GM10847 (cell line): Measurements from ENCODE around the gene KIF1C.

Experiments
- POLR2A ChIP-seq: IDR thresholded peaks from 2 replicates; pipeline ENCODE4 v1.6.1; 2011; ENCODE audit not compliant: insufficient read length; ENCODE audit errors: extremely low read depth

KIF1C gene

GRCh38 chr17:5044630-5045029 is 46.9 kb downstream of the KIF1C start:
- no peak for TF ChIP-seq POLR2A

GRCh38 chr17:5045496-5045895 is 47.7 kb downstream of the KIF1C start:
- TF ChIP-seq POLR2A = no peak

- TF ChIP-seq POLR2A = no peak
Observed at GRCh38 chr17:5047446-5047845, 49.7 kb downstream of the KIF1C start.

GRCh38 chr17:5049314-5049841 is 51.6 kb downstream of the KIF1C start:
- no peak for TF ChIP-seq POLR2A

GRCh38 chr17:5050278-5050677 is 52.5 kb downstream of the KIF1C start:
- TF ChIP-seq POLR2A = no peak

- TF ChIP-seq POLR2A = no peak
Observed at GRCh38 chr17:5055543-5055942, 57.8 kb downstream of the KIF1C start.

- no peak for TF ChIP-seq POLR2A
Observed at GRCh38 chr17:5065227-5065744, 67.5 kb downstream of the KIF1C start.

- TF ChIP-seq POLR2A = no peak
Observed at GRCh38 chr17:5068236-5068635, 70.5 kb downstream of the KIF1C start.

- TF ChIP-seq POLR2A = no peak
Observed at GRCh38 chr17:5069724-5070123, 72.0 kb downstream of the KIF1C start.

GRCh38 chr17:5077781-5078105 is 80.0 kb downstream of the KIF1C start:
- TF ChIP-seq POLR2A = no peak
